HCT116 (cell line): Measurements from ENCODE around the gene ZNF862.

Source experiments
- CEBPB ChIP-seq: IDR thresholded peaks from 2 replicates; pipeline ENCODE4 v1.6.1; 2012; ENCODE audit warnings: low read depth
- EGR1 ChIP-seq: IDR thresholded peaks from 2 replicates; pipeline ENCODE4 v1.6.1; 2012; ENCODE audit warnings: low read depth
- EZH2 ChIP-seq: fragments of 200-600 bp; sonication (generic); IDR thresholded peaks from 2 replicates; pipeline ENCODE4 v1.6.1; 2017; ENCODE audit warnings: antibody characterized with exemption, mixed run types
- EZH2phosphoT487 ChIP-seq: fragments of 200-600 bp; IDR thresholded peaks from 2 replicates; pipeline ENCODE4 v1.6.1; 2018; ENCODE audit warnings: antibody characterized with exemption, borderline replicate concordance
- FOSL1 ChIP-seq: IDR thresholded peaks from 2 replicates; pipeline ENCODE4 v1.6.1; 2012; ENCODE audit warnings: low read depth
- MAX ChIP-seq: IDR thresholded peaks from 2 replicates; pipeline ENCODE4 v1.6.1; 2012
- POLR2A ChIP-seq: IDR thresholded peaks from 2 replicates; pipeline ENCODE4 v1.7.0; 2011; ENCODE audit warnings: borderline replicate concordance; ENCODE audit not compliant: insufficient read depth, insufficient read length; ENCODE audit errors: extremely low read depth
- POLR2AphosphoS5 ChIP-seq: IDR thresholded peaks from 2 replicates; pipeline ENCODE4 v1.6.1; 2011; ENCODE audit warnings: mild to moderate bottlenecking, low read depth, low read length, moderate library complexity
- REST ChIP-seq: IDR thresholded peaks from 2 replicates; pipeline ENCODE4 v1.6.1; 2012; ENCODE audit warnings: low read depth
- SIN3A ChIP-seq: IDR thresholded peaks from 2 replicates; pipeline ENCODE4 v1.6.1; 2012; ENCODE audit warnings: low read depth
- SRF ChIP-seq: IDR thresholded peaks from 2 replicates; pipeline ENCODE4 v1.6.1; 2012; ENCODE audit warnings: low read depth
- ZNF274 ChIP-seq: fragments of 200-500 bp; sonication (Bioruptor generic); IDR thresholded peaks from 2 replicates; pipeline ENCODE4 v1.6.1; 2014; ENCODE audit warnings: mild to moderate bottlenecking, low read depth, low read length, inconsistent platforms
- TF ChIP-seq, protein P1 (sequence below), 3 experiments: fragments of 200-600 bp in 1 of 3; sonication (generic) in 1 of 3; IDR thresholded peaks in 2 of 3; conservative IDR thresholded peaks in 1 of 3; 2 replicates each; pipeline ENCODE4 v1.5.1; 2012 to 2017; ENCODE audit warnings: low read depth in 2 of 3, low read length in 2 of 3, antibody characterized with exemption in 1 of 3, borderline replicate concordance in 1 of 3, control low read depth in 1 of 3, mild to moderate bottlenecking in 1 of 3, mixed read lengths in 1 of 3, mixed run types in 1 of 3, moderate library complexity in 1 of 3; ENCODE audit not compliant: insufficient read depth in 1 of 3

- TF ChIP-seq, protein P1, sequence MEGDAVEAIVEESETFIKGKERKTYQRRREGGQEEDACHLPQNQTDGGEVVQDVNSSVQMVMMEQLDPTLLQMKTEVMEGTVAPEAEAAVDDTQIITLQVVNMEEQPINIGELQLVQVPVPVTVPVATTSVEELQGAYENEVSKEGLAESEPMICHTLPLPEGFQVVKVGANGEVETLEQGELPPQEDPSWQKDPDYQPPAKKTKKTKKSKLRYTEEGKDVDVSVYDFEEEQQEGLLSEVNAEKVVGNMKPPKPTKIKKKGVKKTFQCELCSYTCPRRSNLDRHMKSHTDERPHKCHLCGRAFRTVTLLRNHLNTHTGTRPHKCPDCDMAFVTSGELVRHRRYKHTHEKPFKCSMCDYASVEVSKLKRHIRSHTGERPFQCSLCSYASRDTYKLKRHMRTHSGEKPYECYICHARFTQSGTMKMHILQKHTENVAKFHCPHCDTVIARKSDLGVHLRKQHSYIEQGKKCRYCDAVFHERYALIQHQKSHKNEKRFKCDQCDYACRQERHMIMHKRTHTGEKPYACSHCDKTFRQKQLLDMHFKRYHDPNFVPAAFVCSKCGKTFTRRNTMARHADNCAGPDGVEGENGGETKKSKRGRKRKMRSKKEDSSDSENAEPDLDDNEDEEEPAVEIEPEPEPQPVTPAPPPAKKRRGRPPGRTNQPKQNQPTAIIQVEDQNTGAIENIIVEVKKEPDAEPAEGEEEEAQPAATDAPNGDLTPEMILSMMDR (IDR thresholded peaks at IDR 0.05 in 2 of 3, conservative IDR thresholded peaks at IDR 0.05 in 1 of 3; ENCODE audit: borderline replicate concordance in 1 of 3, insufficient read depth in 1 of 3, low read depth in 2 of 3, low read length in 2 of 3) = no peak
- TF ChIP-seq EZH2 (no peak), POLR2AphosphoS5 (no peak), CEBPB (no peak), REST (no peak), ZNF274 (no peak), POLR2A (no peak), FOSL1 (no peak), EGR1 (no peak), MAX (no peak), SIN3A (no peak), EZH2phosphoT487 (no peak), SRF (no peak)
Observed at GRCh38 chr7:149793261-149793660, 44.9 kb upstream of the ZNF862 start.
